Brain pericyte (primary cell): ENCODE data around the gene CCDC34.
A peak's percentile ranks its signal among the peaks of the same experiment; 100 is the strongest.
"Not testable (repeated sequence)": the region's sequence is repeated elsewhere in the genome, so short reads cannot be mapped to it uniquely, and the experiment has no call there.

Experiments
- DNase-seq: peaks from one replicate; pipeline ENCODE4 v3.0.0-alpha.2; 2012; ENCODE audit warnings: low read depth, low spot score

CCDC34 gene

DNA sequence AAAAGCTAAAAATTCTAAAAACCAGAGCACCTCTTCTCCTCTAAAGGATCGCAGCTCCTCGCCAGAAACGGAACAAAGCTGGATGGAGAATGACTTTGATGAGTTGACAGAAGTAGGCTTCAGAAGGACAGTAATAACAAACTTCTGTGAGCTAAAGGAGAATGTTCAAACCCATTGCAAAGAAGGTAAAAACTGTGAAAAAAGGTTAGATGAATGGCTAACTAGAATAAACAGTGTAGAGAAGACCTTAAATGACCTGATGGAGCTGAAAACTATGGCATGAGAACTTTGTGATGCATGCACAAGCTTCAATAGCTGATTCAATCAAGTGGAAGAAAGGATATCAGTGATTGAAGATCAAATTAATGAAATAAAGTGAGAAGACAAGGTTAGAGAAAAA, 40.8 kb downstream of the CCDC34 start:
- not testable (repeated sequence) for DNase-seq

GRCh38 chr11:27321340-27321739, 41.7 kb downstream of the CCDC34 start:
- not testable (repeated sequence) for DNase-seq

DNA sequence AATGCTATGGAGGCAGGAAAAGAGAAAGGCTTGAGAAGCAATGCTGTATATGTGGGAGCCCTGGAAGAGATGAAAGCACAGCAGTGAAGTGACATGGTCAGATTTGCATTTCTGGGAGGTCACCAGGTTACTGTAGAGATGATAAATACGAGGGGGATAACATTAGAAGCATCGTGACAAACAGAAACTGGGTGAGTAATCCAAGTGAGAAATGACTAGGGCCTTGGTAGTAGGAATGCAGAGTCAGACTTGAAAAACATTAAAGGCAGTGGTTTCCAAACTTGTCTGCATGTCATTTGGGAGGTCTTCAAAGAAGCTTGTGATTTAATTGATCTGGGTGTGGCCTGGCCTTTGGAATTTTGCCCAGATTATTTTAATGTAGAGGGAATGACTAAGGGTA, 43.9 kb downstream of the CCDC34 start:
- DNase-seq: no peak

DNA sequence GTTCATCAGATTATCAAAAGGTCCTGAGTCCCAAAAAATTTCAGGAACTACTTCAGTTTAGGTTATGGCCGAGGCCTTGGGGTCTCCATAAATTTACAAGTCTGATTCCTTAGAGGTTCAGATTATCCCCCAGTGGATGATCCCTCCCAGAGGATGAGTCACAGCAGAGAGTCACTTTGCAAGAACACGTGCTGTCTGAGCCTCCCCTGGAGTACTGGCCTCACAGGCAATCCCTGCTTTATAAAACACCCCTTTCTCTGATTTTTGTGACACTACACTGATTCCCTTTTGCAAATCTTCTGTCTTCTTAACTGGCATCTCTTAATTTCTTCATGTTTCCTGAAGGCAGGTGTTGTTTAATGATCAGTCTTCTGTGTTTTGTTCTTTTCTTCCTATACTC, 45.3 kb downstream of the CCDC34 start:
- no peak for DNase-seq

- DNase-seq: no peak
These were observed 47.2 kb downstream of the CCDC34 start for GRCh38 chr11:27315836-27316235.

GRCh38 chr11:27313157-27313821, 49.7 kb downstream of the CCDC34 start:
- no peak for DNase-seq

DNA sequence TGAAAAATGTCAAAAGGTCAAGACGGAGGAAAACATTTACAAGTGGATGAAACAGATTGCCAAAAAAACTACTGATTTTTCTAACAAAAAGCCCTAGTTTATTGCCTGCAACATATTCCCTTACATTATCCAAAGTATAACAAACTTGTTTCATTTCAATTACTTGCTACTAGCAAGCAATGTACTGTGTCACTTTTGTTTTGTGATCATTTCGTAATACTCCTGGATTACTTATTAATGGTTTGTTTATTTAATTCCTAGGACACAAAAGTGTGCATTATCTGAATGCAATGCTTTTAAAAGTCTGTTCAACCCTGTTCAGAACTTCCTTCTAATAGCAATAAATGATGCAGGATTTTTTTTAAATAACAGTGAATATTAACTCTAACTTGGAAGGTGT, 50.9 kb downstream of the CCDC34 start:
- DNase-seq: no peak

DNA sequence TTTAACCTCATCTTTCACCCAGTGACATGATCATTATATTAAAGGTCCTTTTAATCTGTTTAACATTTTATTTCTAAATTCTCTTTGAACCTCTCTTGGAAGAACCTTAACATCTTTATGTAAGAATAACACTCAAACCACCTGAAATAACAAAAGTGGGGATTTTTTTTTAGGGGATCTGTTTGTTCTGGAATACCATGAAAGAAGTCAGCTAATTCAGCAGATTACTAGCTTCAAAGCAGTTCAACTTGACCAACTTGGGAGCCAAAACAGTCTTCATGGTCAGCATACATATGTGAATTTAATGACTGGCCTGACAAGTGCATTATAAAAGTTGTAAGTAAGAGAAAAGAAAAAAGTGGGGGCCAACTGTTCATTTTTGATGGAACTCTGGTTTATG, 52.3 kb downstream of the CCDC34 start:
- DNase-seq: peak; percentile 54

DNA sequence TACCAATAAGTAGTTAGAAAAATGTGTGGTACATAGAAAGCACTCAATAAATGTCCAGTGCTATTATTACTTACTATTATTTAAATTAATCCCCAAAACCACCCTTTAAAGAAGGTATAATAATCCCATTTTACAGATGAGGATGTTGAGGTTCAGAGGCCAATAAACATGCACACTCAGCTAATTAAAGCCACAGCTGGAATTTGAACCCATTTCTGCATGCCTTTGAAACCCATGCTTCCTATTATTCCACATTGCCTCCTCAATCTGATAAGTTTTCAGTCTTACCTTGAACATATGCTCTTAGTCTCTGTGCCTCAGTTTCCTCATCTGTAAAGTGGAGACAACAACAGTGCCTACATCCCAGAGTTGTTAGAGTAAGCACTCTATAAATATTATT, 52.8 kb downstream of the CCDC34 start:
- no peak for DNase-seq

DNA sequence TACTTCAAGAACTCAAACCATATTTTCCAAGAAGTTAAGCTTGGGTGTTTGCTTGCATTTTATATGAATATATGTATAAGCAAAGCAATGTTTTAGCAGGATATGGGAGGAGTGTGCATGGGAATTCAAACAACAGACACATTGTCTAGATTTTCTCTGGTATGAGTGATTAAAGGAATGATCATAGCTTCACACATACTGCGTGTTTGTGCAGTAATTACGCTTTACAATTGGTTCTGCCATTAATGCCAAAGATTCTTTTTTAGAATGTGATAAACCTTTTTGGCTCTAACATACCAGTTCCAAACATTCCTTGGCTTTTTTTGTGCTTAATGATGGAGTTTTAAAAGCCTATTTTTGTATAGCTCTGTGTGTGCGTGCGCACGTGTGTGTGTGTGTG, 54.0 kb downstream of the CCDC34 start:
- DNase-seq: no peak

DNA sequence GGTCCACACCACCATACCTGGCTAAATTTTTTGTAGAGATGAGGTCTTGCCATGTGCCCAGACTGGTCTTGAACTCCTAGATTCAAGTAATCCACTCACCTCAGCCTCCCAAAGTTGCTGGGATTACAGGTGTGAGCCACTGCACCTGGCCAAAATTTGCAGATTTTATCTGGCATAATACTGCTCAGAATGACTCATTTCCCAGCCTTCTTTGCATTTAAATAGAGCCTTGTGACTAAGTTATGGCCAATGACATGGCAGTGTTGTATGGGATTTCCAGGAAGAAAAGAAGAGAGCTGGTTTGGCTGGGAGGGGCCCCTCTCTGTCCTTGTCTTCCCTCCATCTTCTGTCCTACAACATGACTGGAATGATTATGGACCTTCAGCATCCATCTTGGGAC, 55.8 kb downstream of the CCDC34 start:
- no peak for DNase-seq

DNA sequence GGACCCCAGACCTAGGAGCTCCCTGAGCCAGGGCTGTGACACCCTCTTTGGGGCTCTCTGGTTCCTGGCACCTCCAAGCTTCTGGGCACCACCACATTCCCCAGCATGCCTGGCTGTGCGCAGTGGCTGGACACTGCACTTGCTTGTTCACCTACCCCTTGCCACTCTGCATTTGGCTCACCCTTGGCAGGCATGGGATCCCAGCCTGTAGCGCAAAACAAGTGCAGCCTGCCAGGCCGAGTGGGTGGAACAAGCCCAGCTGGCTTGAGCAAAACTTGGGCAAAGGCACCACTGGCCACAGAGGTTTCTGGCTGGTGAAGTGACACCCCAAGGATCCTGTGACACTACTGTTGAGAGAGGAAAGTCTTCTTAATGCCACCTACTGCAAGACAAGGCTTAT, 57.3 kb downstream of the CCDC34 start:
- no peak for DNase-seq

- DNase-seq: no peak
These were observed 58.5 kb downstream of the CCDC34 start for GRCh38 chr11:27304514-27304913.

GRCh38 chr11:27303903-27304302, 59.1 kb downstream of the CCDC34 start:
- DNase-seq: no peak

GRCh38 chr11:27300974-27301373, 62.0 kb downstream of the CCDC34 start:
- DNase-seq: no peak

- DNase-seq: no peak
These were observed 65.4 kb downstream of the CCDC34 start for GRCh38 chr11:27297616-27298015.

DNA sequence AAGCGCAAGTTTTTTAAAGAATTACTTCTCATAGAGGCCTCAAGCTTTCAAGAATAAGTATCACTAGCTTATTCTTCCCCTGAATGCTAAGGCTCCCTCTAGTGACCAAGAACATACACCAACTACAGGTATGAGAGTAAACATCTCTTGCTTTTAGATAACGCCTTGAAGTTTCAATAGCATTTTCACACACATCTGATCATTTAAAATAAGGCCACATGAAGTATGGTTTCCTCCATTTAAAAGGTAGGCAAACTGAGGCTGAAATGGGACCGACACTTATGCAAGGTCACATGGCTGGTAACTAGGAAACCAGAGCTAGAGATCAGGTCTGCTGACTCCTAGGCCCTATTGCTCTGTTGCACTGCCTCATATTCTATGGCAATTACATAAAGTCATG, 66.5 kb downstream of the CCDC34 start:
- no peak for DNase-seq

DNA sequence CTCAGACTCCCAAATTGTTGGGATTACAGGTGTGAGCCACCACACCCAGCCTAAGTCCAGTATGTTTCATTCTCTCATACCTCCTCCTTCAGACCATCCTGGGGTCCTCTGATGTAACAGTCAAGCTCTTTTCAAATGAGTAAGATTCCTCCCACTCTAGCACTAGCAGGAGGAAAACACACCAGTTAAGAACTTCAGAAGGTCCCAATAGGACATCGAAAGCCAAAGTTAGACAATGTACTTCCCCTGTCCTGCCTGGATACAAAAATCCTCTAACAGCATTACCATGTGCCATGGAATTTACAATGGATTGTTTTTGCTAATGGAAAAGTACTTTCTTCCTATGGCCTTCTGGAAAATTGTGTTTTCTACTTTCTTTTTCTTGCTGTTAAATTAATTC, 67.1 kb downstream of the CCDC34 start:
- no peak for DNase-seq

- DNase-seq: no peak
These were observed 68.4 kb downstream of the CCDC34 start for GRCh38 chr11:27294654-27295053.

DNA sequence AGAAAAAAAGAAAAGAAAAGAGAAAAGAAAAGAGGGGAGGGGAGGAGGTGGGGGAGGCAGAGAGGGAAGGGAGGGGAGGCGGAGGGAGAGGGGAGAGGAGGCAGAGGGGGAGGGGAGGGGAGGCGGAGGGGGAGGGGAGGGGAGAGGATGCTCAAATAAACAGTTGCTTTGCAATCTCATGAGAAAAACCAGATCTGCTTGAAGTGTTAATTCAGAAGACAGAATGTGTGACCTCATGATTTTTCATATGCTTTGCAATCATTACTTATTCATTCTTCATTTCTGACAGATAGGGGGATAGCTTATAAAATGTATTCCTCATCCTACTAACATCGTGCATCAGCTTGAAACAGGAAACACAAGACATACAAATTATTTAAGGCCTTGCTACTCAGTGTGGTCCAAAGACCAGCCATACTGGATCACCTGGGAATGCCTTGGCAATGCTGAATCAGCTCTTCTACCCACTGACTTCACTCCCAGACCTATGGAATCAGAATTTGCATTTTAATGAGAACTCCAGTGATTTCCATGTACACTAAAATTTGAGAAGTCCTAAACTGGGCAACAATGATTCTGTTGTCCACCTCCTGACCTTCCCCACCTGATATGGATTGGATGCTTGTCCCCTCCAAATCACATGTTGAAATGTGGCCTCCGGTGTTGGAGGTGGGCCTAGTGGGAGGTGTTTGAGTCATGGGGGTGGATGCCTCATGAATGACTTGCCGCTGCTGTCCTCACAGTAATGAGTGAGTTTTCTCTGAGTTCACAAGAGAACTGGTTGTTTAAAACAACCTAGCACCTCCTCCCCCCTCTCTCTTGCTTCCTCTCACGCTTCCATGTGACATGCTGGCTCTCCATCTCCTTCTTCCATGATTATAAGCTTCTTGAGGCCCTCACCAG, 69.2 kb downstream of the CCDC34 start:
- no peak for DNase-seq

GRCh38 chr11:27292637-27293010, 70.4 kb downstream of the CCDC34 start:
- no peak for DNase-seq

GRCh38 chr11:27291954-27292636, 70.9 kb downstream of the CCDC34 start:
- DNase-seq: no peak
